HCT116 (cell line): ENCODE measurements around the gene RASGRP2. TPM values are rescaled to one million over a fixed set of nuclear protein-coding genes. Genes with fewer than 3 reads are reported as not detected.

ENCODE experiments used
- ATAC-seq: fragments of 200-7000 bp; cut with Tn5 transposase; 2 replicates; pipeline ENCODE4 v1.9.1; 2020; ENCODE audit warnings: mild to moderate bottlenecking, moderate library complexity
- BruUV-seq: library from RNA; stranded (reverse); fragments of 400-500 nt; replicated peaks from 2 replicates; lab custom pipeline; 2021; lab: Mats Ljungman, UMichigan
- CTCF ChIA-PET: fragments of 300-600 bp; sonication (Branson Sonifier 250); formaldehyde crosslinking; loops from one replicate; lab custom pipeline; 2021; ENCODE audit warnings: antibody characterized with exemption; lab: Charles Lee
- POLR2A ChIA-PET: fragments of 300-600, 350-600 bp; sonication (Branson Sonifier 250); formaldehyde crosslinking; loops from one replicate; lab custom pipeline; 2021; ENCODE audit warnings: antibody characterized with exemption; lab: Charles Lee
- RAD21 ChIA-PET, 2 experiments: fragments of 300-600 bp; sonication (Branson Sonifier 250); formaldehyde crosslinking; loops; one replicate each; lab custom pipeline; 2023; ENCODE audit warnings: low total read pairs in 2 of 2; ENCODE audit not compliant: uncharacterized antibody in 2 of 2, unreplicated experiment in 2 of 2, low non-redundant PET in 1 of 2; lab: Charles Lee
- DNase-seq: peaks from one replicate; pipeline ENCODE4 v3.0.0-alpha.2; 2010; ENCODE audit warnings: low read depth, low spot score
- H2AFZ ChIP-seq: fragments of 200-600 bp; shearing (Covaris generic), sonication (generic); 2 replicates; pipeline ENCODE4 v1.6.1; 2017; ENCODE audit warnings: low read depth, mixed run types, mixed read lengths, antibody characterized with exemption, low read length; ENCODE audit not compliant: poor library complexity, severe bottlenecking
- H3K27ac ChIP-seq: 2 replicates; pipeline ENCODE4 v1.5.1; 2012; ENCODE audit warnings: low read depth, low read length
- H3K27me3 ChIP-seq: fragments of 200-600 bp; sonication (generic); 2 replicates; pipeline ENCODE4 v1.6.1; 2016; ENCODE audit warnings: mixed run types, low read length, mixed read lengths; ENCODE audit not compliant: insufficient read depth
- H3K36me3 ChIP-seq, 2 experiments: fragments of 200-500 bp in 1 of 2; fragments of 200-600 bp in 1 of 2; sonication (Bioruptor generic) in 1 of 2; sonication (generic) in 1 of 2; 2 replicates each; pipeline versions ENCODE4 v1.5.1 to v1.6.1; 2014 to 2016; ENCODE audit warnings: low read length in 2 of 2, inconsistent platforms in 1 of 2, mixed read lengths in 1 of 2, mixed run types in 1 of 2; ENCODE audit not compliant: insufficient read depth in 2 of 2, control insufficient read depth in 1 of 2
- H3K4me1 ChIP-seq, 2 experiments: fragments of 200-600 bp in 1 of 2; sonication (generic) in 1 of 2; 2 replicates each; pipeline versions ENCODE4 v1.5.1 to v1.6.1; 2012 to 2017; ENCODE audit warnings: low read length in 2 of 2, inconsistent platforms in 1 of 2, mild to moderate bottlenecking in 1 of 2, mixed read lengths in 1 of 2, mixed run types in 1 of 2, moderate library complexity in 1 of 2; ENCODE audit not compliant: insufficient read depth in 2 of 2, control insufficient read depth in 1 of 2
- H3K4me2 ChIP-seq: fragments of 200-600 bp; sonication (generic); 2 replicates; pipeline ENCODE4 v1.6.1; 2017; ENCODE audit warnings: mixed run types, low read length, mixed read lengths
- H3K4me3 ChIP-seq, 2 experiments: fragments of 200-600 bp in 1 of 2; sonication (generic) in 1 of 2; replicated peaks in 1 of 2; 2 replicates each; pipeline ENCODE4 v1.5.1; 2011 to 2016; ENCODE audit warnings: low read length in 2 of 2, control low read depth in 1 of 2, low read depth in 1 of 2, mild to moderate bottlenecking in 1 of 2, mixed read lengths in 1 of 2, mixed run types in 1 of 2
- H3K79me2 ChIP-seq: fragments of 200-600 bp; sonication (generic); 2 replicates; pipeline ENCODE4 v1.6.1; 2017; ENCODE audit warnings: mild to moderate bottlenecking, mixed run types, low read length, moderate library complexity, mixed read lengths; ENCODE audit not compliant: insufficient read depth
- H3K9ac ChIP-seq: fragments of 200-600 bp; sonication (generic); 2 replicates; pipeline ENCODE4 v1.6.1; 2016; ENCODE audit warnings: low read length, mixed read lengths
- H3K9me2 ChIP-seq: fragments of 200-600 bp; sonication (generic), shearing (Covaris generic); 2 replicates; pipeline ENCODE4 v1.6.1; 2017; ENCODE audit warnings: mixed run types, mild to moderate bottlenecking, moderate library complexity; ENCODE audit not compliant: insufficient read depth
- H3K9me3 ChIP-seq, 2 experiments: fragments of 200-500 bp in 1 of 2; fragments of 200-600 bp in 1 of 2; sonication (Bioruptor generic) in 1 of 2; sonication (generic) in 1 of 2; 2 replicates each; pipeline ENCODE4 v1.6.1; 2014 to 2017; ENCODE audit warnings: low read length in 2 of 2, mixed read lengths in 2 of 2, inconsistent platforms in 1 of 2, low read depth in 1 of 2, mild to moderate bottlenecking in 1 of 2, mixed run types in 1 of 2, moderate library complexity in 1 of 2; ENCODE audit not compliant: control insufficient read depth in 1 of 2, insufficient read depth in 1 of 2
- H4K20me1 ChIP-seq: fragments of 200-600 bp; sonication (generic), shearing (Covaris generic); 2 replicates; pipeline ENCODE4 v1.6.1; 2017; ENCODE audit warnings: mixed run types, mild to moderate bottlenecking, moderate library complexity; ENCODE audit not compliant: insufficient read depth
- ELF1 ChIP-seq: IDR thresholded peaks from 2 replicates; pipeline ENCODE4 v1.6.1; 2012; ENCODE audit warnings: low read depth, borderline replicate concordance
- EZH2 ChIP-seq: fragments of 200-600 bp; sonication (generic); IDR thresholded peaks from 2 replicates; pipeline ENCODE4 v1.6.1; 2017; ENCODE audit warnings: antibody characterized with exemption, mixed run types
- RAD21 ChIP-seq: IDR thresholded peaks from 2 replicates; pipeline ENCODE4 v1.6.1; 2012; ENCODE audit warnings: low read depth, mild to moderate bottlenecking
- SIN3A ChIP-seq: IDR thresholded peaks from 2 replicates; pipeline ENCODE4 v1.6.1; 2012; ENCODE audit warnings: low read depth
- SRF ChIP-seq: IDR thresholded peaks from 2 replicates; pipeline ENCODE4 v1.6.1; 2012; ENCODE audit warnings: low read depth
- TCF7L2 ChIP-seq: IDR thresholded peaks from 2 replicates; pipeline ENCODE4 v1.7.0; 2011; ENCODE audit warnings: borderline replicate concordance, inconsistent platforms; ENCODE audit not compliant: insufficient read depth, insufficient read length; ENCODE audit errors: extremely low read depth
- YY1 ChIP-seq: IDR thresholded peaks from 2 replicates; pipeline ENCODE4 v1.6.1; 2011; ENCODE audit warnings: low read length, low read depth, moderate library complexity, mild to moderate bottlenecking; ENCODE audit not compliant: insufficient replicate concordance; ENCODE audit errors: extremely low read depth
- ZNF274 ChIP-seq: fragments of 200-500 bp; sonication (Bioruptor generic); IDR thresholded peaks from 2 replicates; pipeline ENCODE4 v1.6.1; 2014; ENCODE audit warnings: mild to moderate bottlenecking, low read depth, low read length, inconsistent platforms
- intact Hi-C: fragments of 100-400 bp; cut with micrococcal nuclease; formaldehyde crosslinking; loops from 2 replicates; pipeline ENCODE4 v1.10.0; 2022
- total RNA-seq: library from RNA; stranded (reverse); gene quantifications from one replicate; pipeline ENCODE4 v1.2.1, GENCODE V29; 2021; ENCODE audit not compliant: unreplicated experiment
- TF ChIP-seq, protein P1 (sequence below): IDR thresholded peaks from 2 replicates; pipeline ENCODE4 v1.6.1; 2011; ENCODE audit warnings: mild to moderate bottlenecking, low read length, moderate library complexity; ENCODE audit not compliant: insufficient replicate concordance; ENCODE audit errors: extremely low read depth
- TF ChIP-seq, protein P2 (sequence below): IDR thresholded peaks from 2 replicates; pipeline ENCODE4 v1.6.1; 2012
- TF ChIP-seq, protein P3 (sequence below): IDR thresholded peaks from 2 replicates; pipeline ENCODE4 v1.6.1; 2012; ENCODE audit warnings: low read depth

RASGRP2 gene
- total RNA-seq, 1 experiment from 2014 or later, result 12.8 TPM

DNA sequence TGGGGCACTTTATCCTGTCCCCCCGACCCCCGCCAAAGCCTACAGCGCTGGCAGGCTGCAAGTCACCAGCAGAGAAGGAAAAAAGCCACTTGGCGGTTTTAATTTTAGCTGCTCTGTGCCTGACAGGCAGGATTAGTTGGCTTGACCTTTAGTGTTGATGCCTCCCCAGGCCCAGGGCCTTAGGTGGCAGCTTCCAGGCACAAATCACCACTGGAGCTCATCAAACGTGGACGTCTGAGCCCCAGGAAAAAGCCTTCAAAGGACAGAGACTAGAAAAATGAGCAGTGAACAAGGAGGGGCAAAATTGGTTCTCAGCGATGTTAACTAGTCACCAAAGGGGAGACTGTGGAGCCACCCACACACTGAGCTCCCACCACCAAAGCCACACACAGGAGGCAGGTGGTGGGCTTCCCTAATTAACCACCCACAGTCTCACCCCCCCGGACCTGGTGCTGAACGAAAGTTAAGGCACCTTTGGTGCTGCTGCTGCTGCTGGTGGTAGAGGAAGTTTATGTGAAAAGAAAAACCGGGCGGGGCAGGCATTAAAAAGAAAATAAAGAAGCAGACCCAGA is 20.2 kb upstream of the RASGRP2 start:
- peaks cover 52 to 58% of the 10 kb centered on the region in 2 experiments for H3K36me3 ChIP-seq

More for the DNA sequence above, 20.2 kb upstream of the RASGRP2 start:
- RAD21 ChIA-PET, result no interaction called here
- H2AFZ ChIP-seq, result no peak overlapping the region
- peaks cover 0 to 5% of the 10 kb centered on the region in 2 experiments; a peak in 1 of 4 replicates for H3K4me1 ChIP-seq
- POLR2A ChIA-PET, result interaction anchor here (1.6 kb wide), 1 partner anchor 14 kb away, joined by 5 read pairs; the partner anchor contains the start of gene SF1
- BruUV-seq, result no TSS peak
- no peak for DNase-seq
- no peak for ATAC-seq
- TF ChIP-seq YY1 (no peak), TCF7L2 (no peak), SIN3A (no peak), ZNF274 (no peak), RAD21 (no peak), ELF1 (no peak), SRF (no peak), EZH2 (no peak)
- TF ChIP-seq, protein P1, sequence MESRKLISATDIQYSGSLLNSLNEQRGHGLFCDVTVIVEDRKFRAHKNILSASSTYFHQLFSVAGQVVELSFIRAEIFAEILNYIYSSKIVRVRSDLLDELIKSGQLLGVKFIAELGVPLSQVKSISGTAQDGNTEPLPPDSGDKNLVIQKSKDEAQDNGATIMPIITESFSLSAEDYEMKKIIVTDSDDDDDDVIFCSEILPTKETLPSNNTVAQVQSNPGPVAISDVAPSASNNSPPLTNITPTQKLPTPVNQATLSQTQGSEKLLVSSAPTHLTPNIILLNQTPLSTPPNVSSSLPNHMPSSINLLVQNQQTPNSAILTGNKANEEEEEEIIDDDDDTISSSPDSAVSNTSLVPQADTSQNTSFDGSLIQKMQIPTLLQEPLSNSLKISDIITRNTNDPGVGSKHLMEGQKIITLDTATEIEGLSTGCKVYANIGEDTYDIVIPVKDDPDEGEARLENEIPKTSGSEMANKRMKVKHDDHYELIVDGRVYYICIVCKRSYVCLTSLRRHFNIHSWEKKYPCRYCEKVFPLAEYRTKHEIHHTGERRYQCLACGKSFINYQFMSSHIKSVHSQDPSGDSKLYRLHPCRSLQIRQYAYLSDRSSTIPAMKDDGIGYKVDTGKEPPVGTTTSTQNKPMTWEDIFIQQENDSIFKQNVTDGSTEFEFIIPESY, result no peak
- TF ChIP-seq, protein P2, sequence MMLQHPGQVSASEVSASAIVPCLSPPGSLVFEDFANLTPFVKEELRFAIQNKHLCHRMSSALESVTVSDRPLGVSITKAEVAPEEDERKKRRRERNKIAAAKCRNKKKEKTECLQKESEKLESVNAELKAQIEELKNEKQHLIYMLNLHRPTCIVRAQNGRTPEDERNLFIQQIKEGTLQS, result no peak
- TF ChIP-seq, protein P3, sequence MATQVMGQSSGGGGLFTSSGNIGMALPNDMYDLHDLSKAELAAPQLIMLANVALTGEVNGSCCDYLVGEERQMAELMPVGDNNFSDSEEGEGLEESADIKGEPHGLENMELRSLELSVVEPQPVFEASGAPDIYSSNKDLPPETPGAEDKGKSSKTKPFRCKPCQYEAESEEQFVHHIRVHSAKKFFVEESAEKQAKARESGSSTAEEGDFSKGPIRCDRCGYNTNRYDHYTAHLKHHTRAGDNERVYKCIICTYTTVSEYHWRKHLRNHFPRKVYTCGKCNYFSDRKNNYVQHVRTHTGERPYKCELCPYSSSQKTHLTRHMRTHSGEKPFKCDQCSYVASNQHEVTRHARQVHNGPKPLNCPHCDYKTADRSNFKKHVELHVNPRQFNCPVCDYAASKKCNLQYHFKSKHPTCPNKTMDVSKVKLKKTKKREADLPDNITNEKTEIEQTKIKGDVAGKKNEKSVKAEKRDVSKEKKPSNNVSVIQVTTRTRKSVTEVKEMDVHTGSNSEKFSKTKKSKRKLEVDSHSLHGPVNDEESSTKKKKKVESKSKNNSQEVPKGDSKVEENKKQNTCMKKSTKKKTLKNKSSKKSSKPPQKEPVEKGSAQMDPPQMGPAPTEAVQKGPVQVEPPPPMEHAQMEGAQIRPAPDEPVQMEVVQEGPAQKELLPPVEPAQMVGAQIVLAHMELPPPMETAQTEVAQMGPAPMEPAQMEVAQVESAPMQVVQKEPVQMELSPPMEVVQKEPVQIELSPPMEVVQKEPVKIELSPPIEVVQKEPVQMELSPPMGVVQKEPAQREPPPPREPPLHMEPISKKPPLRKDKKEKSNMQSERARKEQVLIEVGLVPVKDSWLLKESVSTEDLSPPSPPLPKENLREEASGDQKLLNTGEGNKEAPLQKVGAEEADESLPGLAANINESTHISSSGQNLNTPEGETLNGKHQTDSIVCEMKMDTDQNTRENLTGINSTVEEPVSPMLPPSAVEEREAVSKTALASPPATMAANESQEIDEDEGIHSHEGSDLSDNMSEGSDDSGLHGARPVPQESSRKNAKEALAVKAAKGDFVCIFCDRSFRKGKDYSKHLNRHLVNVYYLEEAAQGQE, result no peak
- intact Hi-C loops, result no loop called here
- H3K9me2 ChIP-seq, result no peaks in the 10 kb centered on the region
- no peaks in the 10 kb centered on the region for H3K27me3 ChIP-seq
- no peak overlapping the region for H3K9ac ChIP-seq
- no peaks in the 10 kb centered on the region for H3K9me3 ChIP-seq
- CTCF ChIA-PET, result no interaction called here
- peaks cover 22% of the 10 kb centered on the region; the same call in 1 of the 2 replicates for H4K20me1 ChIP-seq
- no peak overlapping the region for H3K27ac ChIP-seq
- H3K4me2 ChIP-seq, result no peak overlapping the region
- H3K79me2 ChIP-seq, result peaks cover 44% of the 10 kb centered on the region
- H3K4me3 ChIP-seq, result no peak overlapping the region
